Esophagus (tissue), 2 donors: Measurements from ENCODE around the gene SMIM38. TPM values are rescaled to one million over a fixed set of nuclear protein-coding genes. Genes with fewer than 3 reads are reported as not detected.

Experiments used
- H3K27ac ChIP-seq, 2 donors: one replicate each; pipeline ENCODE4 v1.5.1; 2013; ENCODE audit warnings: low read depth in 2 of 2, mild to moderate bottlenecking in 2 of 2, inconsistent platforms in 1 of 2, low read length in 1 of 2, moderate library complexity in 1 of 2
- H3K27me3 ChIP-seq, 2 donors: one replicate each; pipeline ENCODE4 v1.6.1; 2013; ENCODE audit warnings: low read length in 2 of 2, control low read depth in 1 of 2, mild to moderate bottlenecking in 1 of 2; ENCODE audit not compliant: insufficient read depth in 2 of 2, control insufficient read depth in 1 of 2
- H3K36me3 ChIP-seq, 2 donors: one replicate each; pipeline ENCODE4 v1.6.1; 2013; ENCODE audit warnings: low read length in 1 of 2; ENCODE audit not compliant: control insufficient read depth in 2 of 2, insufficient read depth in 2 of 2
- H3K4me1 ChIP-seq, 2 donors: one replicate each; pipeline ENCODE4 v1.6.1; 2013; ENCODE audit warnings: low read length in 1 of 2; ENCODE audit not compliant: control insufficient read depth in 2 of 2, insufficient read depth in 2 of 2
- H3K4me3 ChIP-seq, 2 donors: one replicate each; pipeline ENCODE4 v1.5.1; 2013; ENCODE audit warnings: low read length in 2 of 2, mild to moderate bottlenecking in 2 of 2, low read depth in 1 of 2, moderate library complexity in 1 of 2
- H3K9me3 ChIP-seq, 2 donors: one replicate each; pipeline ENCODE4 v1.6.1; 2013; ENCODE audit warnings: mild to moderate bottlenecking in 2 of 2, low read depth in 1 of 2, low read length in 1 of 2, moderate library complexity in 1 of 2; ENCODE audit not compliant: control insufficient read depth in 2 of 2, insufficient read depth in 1 of 2
- WGBS, 2 donors: extraction: QIAGEN DNeasy Blood & Tissue Kit; methylation state at CpG; one replicate each; pipeline ENCODE4 v1.1.7; 2013; 5-methylcytosine and 5-hydroxymethylcytosine counted together
- polyA plus RNA-seq, 2 donors: library from polyadenylated mRNA; stranded (reverse); fragments of 200-250 nt; gene quantifications; one replicate each; pipeline ENCODE4 v1.2.3, GENCODE V29; 2013
- donor health status: healthy with polysubstance abuse.
- donor health status: Bipolar disorder and iron deficiency.

SMIM38 gene
- polyA plus RNA-seq, 2 donors: 0.08 to 0.11 TPM

DNA sequence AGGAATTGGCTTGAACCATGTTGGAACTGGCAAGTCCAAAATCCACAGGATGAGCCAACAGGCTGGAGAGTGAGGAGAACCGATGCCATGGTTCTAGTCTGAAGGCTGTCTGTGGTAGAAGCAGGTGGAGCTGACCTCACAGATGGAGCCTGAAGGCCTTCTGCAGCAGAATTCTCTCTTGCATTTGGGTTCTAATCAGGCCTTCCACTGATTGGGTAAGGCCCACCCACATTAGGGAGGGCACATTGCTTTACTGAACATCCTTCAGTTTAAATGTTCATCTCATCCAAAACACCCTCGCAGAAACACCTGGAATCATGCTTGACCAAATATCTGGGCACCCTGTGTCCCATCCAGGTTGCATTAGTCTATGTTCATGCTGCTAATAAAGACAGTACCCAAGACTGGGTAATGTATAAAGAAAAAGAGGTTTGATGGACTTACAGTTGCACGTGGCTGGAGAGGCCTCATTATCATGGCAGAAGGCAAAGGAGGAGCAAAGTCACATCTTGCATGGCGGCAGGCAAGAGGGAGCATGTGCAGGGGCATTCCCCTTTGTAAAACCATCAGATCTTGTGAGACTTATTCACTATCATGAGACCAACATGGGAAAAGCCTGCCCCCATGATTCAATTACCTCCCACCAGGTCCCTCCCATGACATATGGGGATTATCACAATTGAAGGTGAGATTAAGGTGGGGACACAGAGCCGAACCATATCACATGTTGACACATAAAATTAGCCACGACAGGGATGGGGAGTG is 15.9 kb downstream of the SMIM38 start:
- H3K4me1 ChIP-seq: peaks cover 0 to 2% of the 10 kb centered on the region in 2 donors
- H3K36me3 ChIP-seq: no peaks in the 10 kb centered on the region
- WGBS, 2 donors: 86 to 89% methylated on average over 6 of the region's 6 CpGs
- no peak overlapping the region for H3K4me3 ChIP-seq
- H3K27me3 ChIP-seq: no peaks in the 10 kb centered on the region
- no peak overlapping the region for H3K27ac ChIP-seq
- no peaks in the 10 kb centered on the region for H3K9me3 ChIP-seq

DNA sequence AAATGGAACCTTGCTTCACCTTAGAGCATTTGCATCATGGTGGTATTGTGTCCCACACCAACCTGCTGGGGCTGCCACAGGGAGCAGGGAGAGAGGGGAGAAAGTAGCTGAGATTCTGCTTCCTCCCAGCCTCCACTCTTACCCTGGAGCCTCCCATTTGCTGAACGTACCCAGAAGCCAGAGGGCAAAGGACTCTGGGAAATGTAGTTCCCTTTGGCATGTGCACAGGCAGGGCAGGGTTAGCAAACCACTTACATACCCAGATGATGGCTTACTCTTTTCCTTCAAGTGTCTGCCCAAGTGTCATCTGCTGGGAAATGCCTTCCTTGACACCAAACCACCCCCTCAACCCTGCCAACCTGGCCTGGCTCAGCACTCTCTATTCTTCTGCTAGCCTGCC is 16.9 kb downstream of the SMIM38 start:
- no peaks in the 10 kb centered on the region for H3K9me3 ChIP-seq
- no peak overlapping the region for H3K4me3 ChIP-seq
- H3K4me1 ChIP-seq: peaks cover 0 to 2% of the 10 kb centered on the region in 2 donors
- no peaks in the 10 kb centered on the region for H3K36me3 ChIP-seq
- no peak overlapping the region for H3K27ac ChIP-seq
- no peaks in the 10 kb centered on the region for H3K27me3 ChIP-seq
- WGBS, 2 donors: 0 to 3% methylated on average over 1 of the region's 1 CpG

DNA sequence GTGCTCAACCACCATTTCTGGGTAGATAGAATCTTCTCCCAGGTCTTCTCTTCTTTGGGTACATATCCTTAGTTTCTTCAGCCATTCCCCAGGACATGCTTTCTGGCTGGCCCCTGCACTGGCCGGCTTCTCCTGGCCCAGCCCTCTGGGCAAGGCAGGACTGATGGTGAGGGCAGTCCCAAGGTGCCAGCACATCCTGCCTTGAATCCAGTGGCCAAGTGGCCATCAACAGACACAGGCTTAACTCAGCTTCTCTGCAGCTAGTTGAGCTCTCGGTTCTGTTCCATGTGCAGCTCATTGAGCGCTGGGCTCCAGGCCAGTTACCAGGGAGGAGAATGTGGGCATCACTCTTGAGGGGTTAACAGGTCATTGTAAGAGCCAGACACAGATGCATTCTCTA is 17.6 kb downstream of the SMIM38 start:
- no peak overlapping the region for H3K27ac ChIP-seq
- H3K9me3 ChIP-seq: no peaks in the 10 kb centered on the region
- H3K27me3 ChIP-seq: no peaks in the 10 kb centered on the region
- WGBS, 2 donors: 94% methylated on average over 3 of the region's 3 CpGs
- peaks cover 0 to 2% of the 10 kb centered on the region in 2 donors for H3K4me1 ChIP-seq
- no peak overlapping the region for H3K4me3 ChIP-seq
- H3K36me3 ChIP-seq: no peaks in the 10 kb centered on the region

DNA sequence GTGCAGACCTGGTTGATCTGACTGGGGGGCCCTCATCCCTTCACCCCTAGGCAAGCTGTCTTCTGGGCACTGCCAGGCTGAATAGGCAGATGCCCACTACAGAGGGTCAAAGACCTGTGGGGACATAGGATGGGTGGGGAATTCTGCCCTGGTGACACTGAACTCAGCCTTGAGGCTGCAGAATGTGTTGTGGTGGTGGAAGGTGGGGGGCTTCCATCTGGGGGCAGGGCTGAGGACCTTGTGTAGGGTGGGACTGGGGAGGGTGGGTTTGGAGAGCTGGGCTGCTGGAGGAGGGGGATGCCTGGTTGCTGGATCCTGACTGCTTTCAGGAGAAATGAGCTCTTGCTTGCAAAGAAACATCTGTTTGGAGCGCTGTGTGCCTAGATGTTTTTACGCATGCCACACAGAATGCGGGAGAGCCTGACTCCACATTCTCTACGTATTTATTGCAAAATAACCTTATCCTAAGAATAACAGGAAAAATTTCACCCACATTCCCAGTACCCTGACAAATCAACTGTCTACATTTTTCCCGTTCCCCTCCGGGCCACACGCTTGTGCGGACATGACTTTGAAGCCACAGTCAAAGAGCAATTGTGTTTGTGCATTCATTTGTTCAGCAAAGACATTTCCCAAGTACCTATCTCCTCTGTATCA is 18.3 kb downstream of the SMIM38 start:
- WGBS, 2 donors: 50 to 68% methylated on average over 8 of the region's 8 CpGs
- Histone ChIP-seq H3K27me3 (no peaks in the 10 kb centered on the region), H3K9me3 (no peaks in the 10 kb centered on the region), H3K4me3 (no peak overlapping the region), H3K4me1 (peaks cover 0 to 2% of the 10 kb centered on the region in 2 donors), H3K27ac (no peak overlapping the region), H3K36me3 (no peaks in the 10 kb centered on the region)

DNA sequence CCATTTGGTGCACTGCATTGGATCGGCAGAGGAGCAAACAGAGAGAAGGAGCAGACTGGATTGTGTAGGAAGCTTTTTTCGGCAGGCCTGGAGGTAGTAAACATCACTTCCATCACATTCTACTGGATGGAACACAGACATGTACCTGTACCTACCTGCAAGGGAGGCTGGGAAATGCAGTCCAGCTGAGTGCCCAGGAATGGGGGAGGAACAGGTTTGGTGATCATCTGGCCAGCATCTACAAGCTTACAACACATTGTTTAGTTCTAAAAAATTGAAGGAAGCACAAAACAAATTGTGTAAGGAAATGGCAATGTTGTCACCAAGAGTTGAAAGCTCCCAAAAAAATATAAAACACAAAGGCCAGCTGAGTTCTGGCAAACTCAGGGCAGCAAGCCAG is 19.1 kb downstream of the SMIM38 start:
- Histone ChIP-seq H3K4me3 (no peak overlapping the region), H3K9me3 (no peaks in the 10 kb centered on the region)

DNA sequence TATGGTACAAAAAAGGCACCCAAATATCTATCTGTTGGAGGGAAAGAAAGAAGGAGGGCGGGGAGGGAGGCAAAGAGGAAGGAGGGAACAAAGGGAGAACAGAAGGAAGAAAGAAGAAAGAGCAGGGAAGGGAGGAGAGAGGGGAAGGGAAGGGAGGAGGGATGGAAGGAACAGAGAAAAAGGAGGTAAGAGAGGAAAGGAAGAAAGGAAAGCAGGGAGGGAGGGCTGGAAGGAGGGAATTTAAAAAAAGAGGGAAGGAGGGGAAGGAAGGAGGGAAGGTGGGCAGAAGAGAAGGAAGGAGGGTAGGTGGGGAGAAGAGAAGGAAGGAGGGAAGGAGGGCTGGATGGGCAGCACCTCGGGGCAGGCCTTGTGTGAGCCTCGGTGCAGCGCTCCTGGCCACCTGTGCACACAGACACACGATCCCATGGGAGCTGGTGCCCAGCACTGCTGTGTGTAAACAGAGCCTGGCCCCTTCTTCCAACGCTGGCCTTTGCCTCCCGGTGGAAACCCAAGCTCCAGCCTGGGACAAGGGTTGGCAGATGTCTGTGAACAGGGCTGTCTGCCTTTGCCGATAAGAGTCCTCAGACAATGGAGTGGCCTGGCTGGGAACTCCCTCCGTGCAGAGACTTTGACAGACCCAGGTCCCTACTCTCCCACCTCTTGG is 23.2 kb downstream of the SMIM38 start:
- Histone ChIP-seq H3K9me3 (no peaks in the 10 kb centered on the region), H3K27ac (no peak overlapping the region), H3K27me3 (no peaks in the 10 kb centered on the region), H3K4me1 (peaks cover 0 to 2% of the 10 kb centered on the region in 2 donors), H3K4me3 (no peak overlapping the region), H3K36me3 (no peaks in the 10 kb centered on the region)
- 70 to 82% methylated on average over 9 of the region's 9 CpGs for WGBS, 2 donors

More for the DNA sequence above, 19.1 kb downstream of the SMIM38 start:
- H3K4me1 ChIP-seq: peaks cover 0 to 2% of the 10 kb centered on the region in 2 donors
- WGBS, 2 donors: 71 to 83% methylated on average over 2 of the region's 2 CpGs
- no peaks in the 10 kb centered on the region for H3K36me3 ChIP-seq
- no peak overlapping the region for H3K27ac ChIP-seq
- no peaks in the 10 kb centered on the region for H3K27me3 ChIP-seq

DNA sequence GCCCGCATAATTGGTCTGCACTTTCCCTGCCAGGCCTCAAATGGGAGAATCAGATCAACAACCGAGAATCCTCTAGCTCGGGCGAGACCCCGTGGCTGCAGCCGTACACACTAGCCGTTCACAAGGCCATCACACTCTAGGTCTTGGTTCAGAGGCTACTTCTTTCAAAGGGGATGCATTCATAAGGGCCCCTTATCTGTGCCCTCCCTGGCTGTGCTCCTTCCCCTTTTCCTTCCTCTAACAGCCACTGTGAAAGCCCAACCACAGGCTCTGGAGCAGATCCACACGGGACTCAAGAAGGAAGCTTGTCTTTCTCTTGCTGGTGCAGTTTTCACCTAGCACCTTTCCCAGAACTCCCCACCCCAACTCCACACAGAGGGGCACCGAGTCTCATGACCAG is 24.5 kb downstream of the SMIM38 start:
- H3K4me1 ChIP-seq: no peaks in the 10 kb centered on the region
- no peak overlapping the region for H3K4me3 ChIP-seq
- no peaks in the 10 kb centered on the region for H3K9me3 ChIP-seq
- 85 to 86% methylated on average over 9 of the region's 9 CpGs for WGBS, 2 donors
- H3K36me3 ChIP-seq: no peaks in the 10 kb centered on the region
- no peak overlapping the region for H3K27ac ChIP-seq
- H3K27me3 ChIP-seq: no peaks in the 10 kb centered on the region

DNA sequence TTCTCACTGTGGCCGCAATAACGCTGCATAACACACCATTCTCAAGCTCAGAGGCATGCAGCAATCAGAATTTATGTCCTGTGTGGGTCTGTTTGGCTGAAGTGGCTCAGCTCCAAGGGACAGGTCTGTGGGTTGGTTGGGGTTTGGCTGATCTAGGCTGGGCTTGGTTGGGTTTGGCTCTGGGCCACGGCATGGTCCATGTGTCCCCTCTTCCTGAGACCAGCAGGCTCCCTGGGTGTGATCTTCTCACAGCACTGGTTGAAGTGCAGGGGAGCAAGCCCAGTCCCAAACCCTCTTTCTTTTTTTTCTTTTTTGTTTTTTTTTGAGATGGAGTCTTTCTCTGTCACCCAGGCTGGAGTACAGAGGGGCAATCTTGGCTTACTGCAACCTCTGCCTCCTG is 25.0 kb downstream of the SMIM38 start:
- H3K9me3 ChIP-seq: no peaks in the 10 kb centered on the region
- no peak overlapping the region for H3K27ac ChIP-seq
- no peaks in the 10 kb centered on the region for H3K27me3 ChIP-seq
- 91 to 95% methylated on average over 3 of the region's 3 CpGs for WGBS, 2 donors
- H3K4me1 ChIP-seq: no peaks in the 10 kb centered on the region
- no peaks in the 10 kb centered on the region for H3K36me3 ChIP-seq
- no peak overlapping the region for H3K4me3 ChIP-seq

DNA sequence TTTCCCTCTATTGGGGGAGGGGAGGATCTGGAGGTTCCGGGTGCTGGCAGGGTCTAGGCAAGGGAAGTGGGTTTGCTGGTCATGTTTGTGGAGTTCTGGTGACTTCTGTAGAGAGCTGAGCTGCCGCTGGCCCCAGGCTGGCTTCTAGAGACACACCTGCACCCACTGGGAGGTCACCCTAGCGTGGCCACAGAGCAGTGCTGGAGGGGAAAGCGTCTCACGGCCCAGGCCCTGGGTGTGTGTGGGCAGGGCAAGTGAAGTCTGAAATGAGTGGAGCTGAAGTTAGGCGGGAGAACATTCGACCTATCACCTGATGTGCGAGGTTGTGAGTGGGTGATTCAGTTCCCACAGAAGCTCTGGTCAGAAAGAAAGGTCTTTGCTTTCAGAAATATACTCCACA is 27.9 kb downstream of the SMIM38 start:
- H3K9me3 ChIP-seq: peaks cover 4 to 8% of the 10 kb centered on the region in 2 donors
- no peaks in the 10 kb centered on the region for H3K36me3 ChIP-seq
- no peaks in the 10 kb centered on the region for H3K4me1 ChIP-seq
- H3K27me3 ChIP-seq: no peaks in the 10 kb centered on the region
- 63 to 73% methylated on average over 8 of the region's 8 CpGs for WGBS, 2 donors
- no peak overlapping the region for H3K27ac ChIP-seq
- no peak overlapping the region for H3K4me3 ChIP-seq
